GM21360 (cell line): ENCODE results near the gene CAMK2A.

ENCODE experiments used
- ATAC-seq: cut with Tn5 transposase; IDR thresholded peaks from one replicate; pipeline ENCODE4 v1.9.1; 2021; ENCODE audit warnings: mild to moderate bottlenecking, moderate library complexity; ENCODE audit not compliant: unreplicated experiment

CAMK2A gene

GRCh38 chr5:150190503-150190979 is 99.0 kb downstream of the CAMK2A start:
- ATAC-seq = no peak

- no peak for ATAC-seq
Measured at GRCh38 chr5:150189728-150190502, 99.7 kb downstream of the CAMK2A start, which contains the start of gene SLC6A7. Gene SLC6A7 (plus strand): TSS chr5:150190062. CDS start chr5:150190328, 266 bp downstream.

GRCh38 chr5:150189326-150189725 is 100.2 kb downstream of the CAMK2A start:
- ATAC-seq = no peak

GRCh38 chr5:150188146-150188842 is 101.3 kb downstream of the CAMK2A start:
- ATAC-seq = no peak

GRCh38 chr5:150186897-150187296 is 102.7 kb downstream of the CAMK2A start:
- ATAC-seq = no peak

GRCh38 chr5:150186137-150186536 is 103.4 kb downstream of the CAMK2A start:
- ATAC-seq = no peak

GRCh38 chr5:150184990-150185912 is 104.3 kb downstream of the CAMK2A start:
- ATAC-seq = no peak

GRCh38 chr5:150184006-150184405 is 105.6 kb downstream of the CAMK2A start:
- no peak for ATAC-seq

GRCh38 chr5:150183436-150183835 is 106.1 kb downstream of the CAMK2A start:
- ATAC-seq = no peak

- no peak for ATAC-seq
Measured at GRCh38 chr5:150182774-150183173, 106.8 kb downstream of the CAMK2A start.

- no peak for ATAC-seq
Measured at GRCh38 chr5:150181766-150182545, 107.6 kb downstream of the CAMK2A start.

- no peak for ATAC-seq
Measured at GRCh38 chr5:150181027-150181426, 108.5 kb downstream of the CAMK2A start.

GRCh38 chr5:150180241-150181026 is 109.1 kb downstream of the CAMK2A start:
- ATAC-seq = no peak

- no peak for ATAC-seq
Measured at GRCh38 chr5:150179019-150179620, 110.5 kb downstream of the CAMK2A start.

- no peak for ATAC-seq
Measured at GRCh38 chr5:150178262-150178661, 111.3 kb downstream of the CAMK2A start.

- no peak for ATAC-seq
Measured at GRCh38 chr5:150177721-150178120, 111.9 kb downstream of the CAMK2A start.

- no peak for ATAC-seq
Measured at GRCh38 chr5:150176745-150177477, 112.7 kb downstream of the CAMK2A start.

GRCh38 chr5:150175536-150175935 is 114.0 kb downstream of the CAMK2A start:
- no peak for ATAC-seq
